HepG2 (cell line): ENCODE results near the gene HEXIM1. TPM values are rescaled to one million over a fixed set of nuclear protein-coding genes. Genes with fewer than 3 reads are reported as not detected.

Experiments used
- ETV5 ChIP-seq: IDR thresholded peaks from 2 replicates; pipeline ENCODE4 v1.6.1; 2018; ENCODE audit warnings: missing biosample characterization, missing genetic modification reagents, inconsistent platforms, borderline replicate concordance
- HNF4G ChIP-seq, 2 experiments: sonication (generic) in 1 of 2; formaldehyde crosslinking in 1 of 2; IDR thresholded peaks; 2 replicates each; pipeline versions ENCODE4 v1.4.0 to v1.6.1; 2011 to 2020; ENCODE audit warnings: borderline replicate concordance in 2 of 2, low read depth in 2 of 2, mild to moderate bottlenecking in 2 of 2, low read length in 1 of 2, missing genetic modification reagents in 1 of 2, moderate library complexity in 1 of 2
- KLF6 ChIP-seq: IDR thresholded peaks from 2 replicates; pipeline ENCODE4 v1.8.0; 2016; ENCODE audit warnings: missing biosample characterization, missing genetic modification reagents
- LCORL ChIP-seq, 2 experiments: fragments of 450-650 bp in 1 of 2; sonication (generic) in 1 of 2; formaldehyde crosslinking in 1 of 2; IDR thresholded peaks; 2 replicates each; pipeline versions ENCODE4 v1.5.0 to v1.6.1; 2017 to 2020; ENCODE audit warnings: antibody characterized with exemption in 1 of 2, missing genetic modification reagents in 1 of 2
- NR2F2 ChIP-seq: IDR thresholded peaks from 2 replicates; pipeline ENCODE4 v1.6.1; 2012; ENCODE audit warnings: low read depth, inconsistent platforms, borderline replicate concordance
- PHF21A ChIP-seq: sonication (generic); formaldehyde crosslinking; IDR thresholded peaks from 2 replicates; pipeline ENCODE4 v1.5.0; 2020; ENCODE audit warnings: mild to moderate bottlenecking, missing genetic modification reagents
- POLR2G ChIP-seq: fragments of 200-400 bp; formaldehyde crosslinking; IDR thresholded peaks from 2 replicates; pipeline ENCODE4 v1.6.1; 2018; ENCODE audit warnings: mild to moderate bottlenecking, low read depth, low read length, moderate library complexity
- RFX3 ChIP-seq: IDR thresholded peaks from 2 replicates; pipeline ENCODE4 v1.6.1; 2016; ENCODE audit warnings: missing biosample characterization, missing genetic modification reagents
- RFXANK ChIP-seq: IDR thresholded peaks from 2 replicates; pipeline ENCODE4 v1.6.1; 2016
- SOX5 ChIP-seq: IDR thresholded peaks from 2 replicates; pipeline ENCODE4 v1.6.1; 2016; ENCODE audit warnings: borderline replicate concordance
- ZFX ChIP-seq: sonication (generic); formaldehyde crosslinking; IDR thresholded peaks from 2 replicates; pipeline ENCODE4 v1.4.0; 2020; ENCODE audit warnings: mild to moderate bottlenecking, low read depth, missing genetic modification reagents, moderate library complexity
- ZKSCAN8 ChIP-seq: IDR thresholded peaks from 2 replicates; pipeline ENCODE4 v1.6.1; 2016; ENCODE audit warnings: borderline replicate concordance, missing genetic modification reagents, missing compliant biosample characterization
- ZMYM3 ChIP-seq: sonication (generic); formaldehyde crosslinking; IDR thresholded peaks from 2 replicates; pipeline ENCODE4 v1.5.1; 2020; ENCODE audit warnings: mild to moderate bottlenecking, missing genetic modification reagents
- ZNF557 ChIP-seq: sonication (generic); formaldehyde crosslinking; IDR thresholded peaks from 2 replicates; pipeline ENCODE4 v1.4.0; 2020; ENCODE audit warnings: missing genetic modification reagents
- ZNF616 ChIP-seq: sonication (generic); formaldehyde crosslinking; IDR thresholded peaks from 2 replicates; pipeline ENCODE4 v1.5.0; 2020; ENCODE audit warnings: low read depth, mild to moderate bottlenecking, missing genetic modification reagents
- ZNF644 ChIP-seq: IDR thresholded peaks from 2 replicates; pipeline ENCODE4 v1.6.1; 2016; ENCODE audit warnings: low read depth
- ZNF790 ChIP-seq: sonication (generic); formaldehyde crosslinking; IDR thresholded peaks from 2 replicates; pipeline ENCODE4 v1.8.0; 2022; ENCODE audit warnings: missing genetic modification reagents, mild to moderate bottlenecking, borderline replicate concordance
- ZNF879 ChIP-seq: sonication (generic); formaldehyde crosslinking; IDR thresholded peaks from 2 replicates; pipeline ENCODE4 v1.8.1; 2023; ENCODE audit warnings: missing genetic modification reagents
- polyA plus RNA-seq, 8 experiments: library from polyadenylated mRNA; depleted of rRNA in 3 of 8; stranded (reverse) in 7 of 8; unstranded in 1 of 8; fragments of >200 nt; fragmentation: Illumina TruSeq in 4 of 8; extraction: Trizol in 4 of 8; gene quantifications; 2 replicates each; pipeline versions ENCODE4 v1.2.1 to v1.2.3, GENCODE V29; 2011 to 2016; ENCODE audit warnings: low read depth in 4 of 8, missing spikeins in 1 of 8, mixed read lengths in 1 of 8; ENCODE audit not compliant: insufficient read depth in 1 of 8
- total RNA-seq, 5 experiments: library from RNA; depleted of rRNA; stranded (reverse); fragments of >200 nt; fragmentation: Illumina TruSeq; extraction: Trizol; gene quantifications; 2 replicates each; pipeline ENCODE4 v1.2.3, GENCODE V29; 2016; ENCODE audit warnings: low read depth in 1 of 5
- TF ChIP-seq, protein P1 (sequence below): sonication (generic); formaldehyde crosslinking; IDR thresholded peaks from 2 replicates; pipeline ENCODE4 v1.5.1; 2020; ENCODE audit warnings: mild to moderate bottlenecking, missing genetic modification reagents, moderate library complexity
- TF ChIP-seq, protein P2 (sequence below): sonication (generic); formaldehyde crosslinking; IDR thresholded peaks from 2 replicates; pipeline ENCODE4 v1.4.0; 2020; ENCODE audit warnings: mild to moderate bottlenecking, missing genetic modification reagents
- TF ChIP-seq, protein P3 (sequence below): sonication (generic); formaldehyde crosslinking; IDR thresholded peaks from 2 replicates; pipeline ENCODE4 v1.4.0; 2020; ENCODE audit warnings: missing genetic modification reagents
- TF ChIP-seq, protein P4 (sequence below): sonication (generic); formaldehyde crosslinking; IDR thresholded peaks from 2 replicates; pipeline ENCODE4 v1.8.1; 2023; ENCODE audit warnings: mild to moderate bottlenecking, missing genetic modification reagents, borderline replicate concordance

HEXIM1 gene
- total and polyA plus RNA-seq, 2 of the 13 experiments (the other 11 are each of a cell fraction or from before 2014, with no cell fraction given), result 10.5 to 16.6 TPM

DNA sequence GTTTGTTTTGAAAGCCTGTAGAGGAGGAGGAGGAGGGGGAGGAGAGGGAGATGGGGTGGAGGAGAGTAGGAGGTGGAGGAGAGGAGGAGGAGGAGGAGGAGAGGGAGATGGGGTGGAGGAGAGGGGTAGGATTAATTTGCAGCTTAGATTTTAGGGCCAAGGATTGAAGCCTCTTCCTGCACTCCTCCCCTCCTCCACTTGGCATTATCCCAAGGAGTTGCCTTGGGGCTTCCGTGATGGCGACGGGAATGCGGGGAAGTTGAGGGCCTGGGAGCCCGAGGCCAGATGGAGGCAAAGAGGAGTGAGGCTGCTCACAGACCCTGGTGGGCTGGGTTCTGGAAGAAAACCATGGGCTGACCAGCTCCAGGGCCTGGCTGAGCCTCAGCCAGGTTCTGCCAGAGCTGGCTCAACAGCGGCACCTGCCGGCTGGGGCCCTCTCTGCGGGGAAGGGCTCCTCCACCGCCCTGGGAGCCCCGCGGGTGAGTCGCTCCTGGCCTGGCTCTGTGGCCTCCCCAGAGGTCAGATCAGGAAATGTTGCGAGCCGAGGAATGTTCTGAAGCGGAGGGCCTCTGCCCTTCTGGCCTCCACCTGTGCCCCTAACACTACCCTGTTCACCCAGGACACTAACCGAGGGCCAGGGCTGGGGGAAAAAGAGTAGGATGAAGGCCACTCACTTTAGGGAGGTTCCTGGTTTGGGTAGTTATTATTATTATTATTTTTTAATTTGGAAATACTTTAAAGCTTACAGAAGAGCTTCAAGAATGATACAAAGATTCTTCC, 49.5 kb downstream of the HEXIM1 start (continued):
- TF ChIP-seq, protein P1, sequence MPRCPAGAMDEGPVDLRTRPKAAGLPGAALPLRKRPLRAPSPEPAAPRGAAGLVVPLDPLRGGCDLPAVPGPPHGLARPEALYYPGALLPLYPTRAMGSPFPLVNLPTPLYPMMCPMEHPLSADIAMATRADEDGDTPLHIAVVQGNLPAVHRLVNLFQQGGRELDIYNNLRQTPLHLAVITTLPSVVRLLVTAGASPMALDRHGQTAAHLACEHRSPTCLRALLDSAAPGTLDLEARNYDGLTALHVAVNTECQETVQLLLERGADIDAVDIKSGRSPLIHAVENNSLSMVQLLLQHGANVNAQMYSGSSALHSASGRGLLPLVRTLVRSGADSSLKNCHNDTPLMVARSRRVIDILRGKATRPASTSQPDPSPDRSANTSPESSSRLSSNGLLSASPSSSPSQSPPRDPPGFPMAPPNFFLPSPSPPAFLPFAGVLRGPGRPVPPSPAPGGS (CRISPR knock-in tag), result 0 out of 2 replicates have a peak, but pooled peaks have one; percentile 64
- TF ChIP-seq, protein P2, sequence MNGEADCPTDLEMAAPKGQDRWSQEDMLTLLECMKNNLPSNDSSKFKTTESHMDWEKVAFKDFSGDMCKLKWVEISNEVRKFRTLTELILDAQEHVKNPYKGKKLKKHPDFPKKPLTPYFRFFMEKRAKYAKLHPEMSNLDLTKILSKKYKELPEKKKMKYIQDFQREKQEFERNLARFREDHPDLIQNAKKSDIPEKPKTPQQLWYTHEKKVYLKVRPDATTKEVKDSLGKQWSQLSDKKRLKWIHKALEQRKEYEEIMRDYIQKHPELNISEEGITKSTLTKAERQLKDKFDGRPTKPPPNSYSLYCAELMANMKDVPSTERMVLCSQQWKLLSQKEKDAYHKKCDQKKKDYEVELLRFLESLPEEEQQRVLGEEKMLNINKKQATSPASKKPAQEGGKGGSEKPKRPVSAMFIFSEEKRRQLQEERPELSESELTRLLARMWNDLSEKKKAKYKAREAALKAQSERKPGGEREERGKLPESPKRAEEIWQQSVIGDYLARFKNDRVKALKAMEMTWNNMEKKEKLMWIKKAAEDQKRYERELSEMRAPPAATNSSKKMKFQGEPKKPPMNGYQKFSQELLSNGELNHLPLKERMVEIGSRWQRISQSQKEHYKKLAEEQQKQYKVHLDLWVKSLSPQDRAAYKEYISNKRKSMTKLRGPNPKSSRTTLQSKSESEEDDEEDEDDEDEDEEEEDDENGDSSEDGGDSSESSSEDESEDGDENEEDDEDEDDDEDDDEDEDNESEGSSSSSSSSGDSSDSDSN (CRISPR knock-in tag), result peak; percentile 93
- TF ChIP-seq NR2F2 (peak; percentile 65), SOX5 (CRISPR knock-in tag) (peak; percentile 68), ZNF790 (CRISPR knock-in tag) (no peak), ZNF644 (CRISPR knock-in tag) (0 out of 2 replicates have a peak, but pooled peaks have one; percentile 9), ZNF879 (no peak), ZKSCAN8 (peak; percentile 88; the same call in 1 of the 2 replicates), POLR2G (no peak), RFXANK (CRISPR knock-in tag) (peak; percentile 73; the same call in 1 of the 2 replicates), ZMYM3 (peak; percentile 91), LCORL (IDR thresholded peaks at IDR 0.05) (no peak), LCORL (CRISPR knock-in tag; IDR thresholded peaks at IDR 0.05) (peak; percentile 89), ZNF557 (CRISPR knock-in tag) (peak; percentile 84; the same call in 1 of the 2 replicates), KLF6 (CRISPR knock-in tag) (peak; percentile 79; the same call in 1 of the 2 replicates), RFX3 (no peak), ETV5 (CRISPR knock-in tag) (peak; percentile 75; the same call in 1 of the 2 replicates), PHF21A (CRISPR knock-in tag) (peak; percentile 86), ZFX (peak; percentile 91), ZNF616 (CRISPR knock-in tag) (no peak), HNF4G (IDR thresholded peaks at IDR 0.05; ENCODE audit: borderline replicate concordance, low read depth, low read length) (peak; percentile 28; the same call in 1 of the 2 replicates), HNF4G (CRISPR knock-in tag; IDR thresholded peaks at IDR 0.05; ENCODE audit: borderline replicate concordance, low read depth) (peak; percentile 92; the same call in 1 of the 2 replicates)
- TF ChIP-seq, protein P3, sequence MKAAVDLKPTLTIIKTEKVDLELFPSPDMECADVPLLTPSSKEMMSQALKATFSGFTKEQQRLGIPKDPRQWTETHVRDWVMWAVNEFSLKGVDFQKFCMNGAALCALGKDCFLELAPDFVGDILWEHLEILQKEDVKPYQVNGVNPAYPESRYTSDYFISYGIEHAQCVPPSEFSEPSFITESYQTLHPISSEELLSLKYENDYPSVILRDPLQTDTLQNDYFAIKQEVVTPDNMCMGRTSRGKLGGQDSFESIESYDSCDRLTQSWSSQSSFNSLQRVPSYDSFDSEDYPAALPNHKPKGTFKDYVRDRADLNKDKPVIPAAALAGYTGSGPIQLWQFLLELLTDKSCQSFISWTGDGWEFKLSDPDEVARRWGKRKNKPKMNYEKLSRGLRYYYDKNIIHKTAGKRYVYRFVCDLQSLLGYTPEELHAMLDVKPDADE (CRISPR knock-in tag), result peak; percentile 75; the same call in 1 of the 2 replicates
- TF ChIP-seq, protein P4, sequence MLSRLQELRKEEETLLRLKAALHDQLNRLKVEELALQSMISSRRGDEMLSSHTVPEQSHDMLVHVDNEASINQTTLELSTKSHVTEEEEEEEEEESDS, result no peak
